HG03520 (cell line): ENCODE measurements around the gene ATP6V0E1.
"Not testable (repeated sequence)": the region's sequence is repeated elsewhere in the genome, so short reads cannot be mapped to it uniquely, and the experiment has no call there.

Source experiments
- ATAC-seq: cut with Tn5 transposase; IDR thresholded peaks from one replicate; pipeline ENCODE4 v1.9.1; 2021; ENCODE audit warnings: mild to moderate bottlenecking, moderate library complexity; ENCODE audit not compliant: unreplicated experiment

ATP6V0E1 gene

GRCh38 chr5:173069671-173070070, 86.1 kb downstream of the ATP6V0E1 start:
- no peak for ATAC-seq

GRCh38 chr5:173075137-173075843, 91.7 kb downstream of the ATP6V0E1 start:
- ATAC-seq, result no peak

- no peak for ATAC-seq
These were observed 92.4 kb downstream of the ATP6V0E1 start for GRCh38 chr5:173075970-173076369.

GRCh38 chr5:173076471-173076870, 92.9 kb downstream of the ATP6V0E1 start:
- not testable (repeated sequence) for ATAC-seq

- ATAC-seq, result no peak
These were observed 95.3 kb downstream of the ATP6V0E1 start for GRCh38 chr5:173078878-173079277.
